ENCODE measurements around the gene ADAMTS12. TPM values are rescaled to one million over a fixed set of nuclear protein-coding genes. Genes with fewer than 3 reads are reported as not detected.

The ADAMTS12 gene
- total and polyA plus RNA-seq, 10 of the 15 experiments (the other 5 are each of a cell fraction or from before 2014, with no cell fraction given): 0.11 to 35.8 (median 20.7) TPM

- peak; percentile 18 for TF ChIP-seq CUX1 (IDR thresholded peaks at IDR 0.05; ENCODE audit: insufficient replicate concordance, low read depth, low read length)
- TF ChIP-seq RELA (IDR thresholded peaks at IDR 0.05; ENCODE audit: borderline replicate concordance, partially characterized antibody): no peak
- no peak for TF ChIP-seq NR2C2 (IDR thresholded peaks at IDR 0.05; ENCODE audit: borderline replicate concordance, control insufficient read depth, insufficient read length, low read depth)
- TF ChIP-seq ZSCAN29 (IDR thresholded peaks at IDR 0.05): no peak
- TF ChIP-seq FOXK2 (IDR thresholded peaks at IDR 0.05): no peak
- no peak for TF ChIP-seq YBX1 (IDR thresholded peaks at IDR 0.05)
- peak in 1 of 2 experiments; percentile 82; a peak in 1 of 4 replicates for TF ChIP-seq CEBPB (IDR thresholded peaks at IDR 0.05; ENCODE audit: borderline replicate concordance in 1 of 2, low read depth in 2 of 2, low read length in 2 of 2)
- TF ChIP-seq MXI1 (IDR thresholded peaks at IDR 0.05; ENCODE audit: low read depth, low read length): no peak
- no peak for TF ChIP-seq PRDM15 (CRISPR knock-in tag; IDR thresholded peaks at IDR 0.05)
Measured at GRCh38 chr5:33933723-33934169, 42.0 kb upstream of the ADAMTS12 start (continued).
